HG03571 (cell line): ENCODE measurements around the gene HOXC9.
"Not testable (repeated sequence)": the region's sequence is repeated elsewhere in the genome, so short reads cannot be mapped to it uniquely, and the experiment has no call there.

Experiments
- ATAC-seq: cut with Tn5 transposase; IDR thresholded peaks from one replicate; pipeline ENCODE4 v1.9.1; 2021; ENCODE audit not compliant: unreplicated experiment

HOXC9 gene

GRCh38 chr12:54036620-54037359 is 36.8 kb downstream of the HOXC9 start:
- no peak for ATAC-seq

- no peak for ATAC-seq
Observed at GRCh38 chr12:54037360-54038283, 37.7 kb downstream of the HOXC9 start.

GRCh38 chr12:54038284-54038870 is 38.4 kb downstream of the HOXC9 start:
- ATAC-seq, result no peak

GRCh38 chr12:54038871-54039414 is 39.0 kb downstream of the HOXC9 start:
- ATAC-seq, result no peak

- no peak for ATAC-seq
Observed at GRCh38 chr12:54039417-54040147, 39.6 kb downstream of the HOXC9 start.

- ATAC-seq, result no peak
Observed at GRCh38 chr12:54040148-54040494, 40.2 kb downstream of the HOXC9 start.

- no peak for ATAC-seq
Observed at GRCh38 chr12:54040648-54041047, 40.7 kb downstream of the HOXC9 start.

- ATAC-seq, result no peak
Observed at GRCh38 chr12:54041097-54041690, 41.2 kb downstream of the HOXC9 start.

GRCh38 chr12:54042033-54042432 is 42.1 kb downstream of the HOXC9 start:
- ATAC-seq, result not testable (repeated sequence)

- no peak for ATAC-seq
Observed at GRCh38 chr12:54042970-54043853, 43.3 kb downstream of the HOXC9 start.

GRCh38 chr12:54044425-54045103 is 44.6 kb downstream of the HOXC9 start:
- no peak for ATAC-seq

- no peak for ATAC-seq
Observed at GRCh38 chr12:54045401-54045800, 45.4 kb downstream of the HOXC9 start.

- ATAC-seq, result no peak
Observed at GRCh38 chr12:54045868-54046521, 46.0 kb downstream of the HOXC9 start.

- ATAC-seq, result no peak
Observed at GRCh38 chr12:54046809-54047159, 46.8 kb downstream of the HOXC9 start.

GRCh38 chr12:54047160-54047963 is 47.4 kb downstream of the HOXC9 start:
- no peak for ATAC-seq

GRCh38 chr12:54047964-54048303 is 48.0 kb downstream of the HOXC9 start:
- ATAC-seq, result no peak

GRCh38 chr12:54048406-54049093 is 48.6 kb downstream of the HOXC9 start:
- no peak for ATAC-seq
